Measurements from ENCODE around the gene AADACL4. TPM values are rescaled to one million over a fixed set of nuclear protein-coding genes. Genes with fewer than 3 reads are reported as not detected.

Gene AADACL4
- polyA plus RNA-seq, 1 donor (not counting 4 experiments of a cell fraction or from before 2014, with no cell fraction given) = not detected

GRCh38 chr1:12658531-12659453 is 14.9 kb downstream of the AADACL4 start:
- Histone ChIP-seq H3K4me1 (ENCODE audit: control insufficient read depth, extremely low read depth, insufficient read depth, low read length) (no peaks in the 10 kb centered on the region), H3K27me3 (ENCODE audit: control insufficient read depth, extremely low read depth, insufficient read depth, low read length) (no peaks in the 10 kb centered on the region), H3K79me2 (ENCODE audit: control insufficient read depth, insufficient read depth, low read length) (no peaks in the 10 kb centered on the region), H4K20me1 (ENCODE audit: control insufficient read depth, extremely low read depth, insufficient read depth, low read length) (no peaks in the 10 kb centered on the region), H3K4me2 (ENCODE audit: control insufficient read depth, extremely low read depth, insufficient read depth, low read depth, low read length) (peak overlapping the region; percentile 31), H3K36me3 (ENCODE audit: control insufficient read depth in 2 of 2, extremely low read depth in 1 of 2, insufficient read depth in 2 of 2, low read length in 2 of 2) (no peaks in the 10 kb centered on the region), H2AFZ (ENCODE audit: control insufficient read depth, low read length) (no peak overlapping the region), H3K9me1 (ENCODE audit: control insufficient read depth, extremely low read depth, insufficient read depth, low read length) (no peaks in the 10 kb centered on the region), H3K27ac (ENCODE audit: control insufficient read depth, insufficient read depth, low read length) (no peak overlapping the region), H3K9me3 (ENCODE audit: control insufficient read depth, low read depth, low read length) (no peaks in the 10 kb centered on the region), H3K9ac (ENCODE audit: control insufficient read depth, extremely low read depth, insufficient read depth, low read length) (no peak overlapping the region), H3K4me3 (ENCODE audit: control insufficient read depth in 2 of 3, extremely low read depth in 1 of 3, insufficient read depth in 2 of 3, low read depth in 1 of 3, low read length in 3 of 3) (no peak overlapping the region)
- dilution Hi-C loops (cut with MboI; ENCODE audit: extremely low pct_ligation_motif_present, low sequenced_read_pairs) = no loop called here
- TF ChIP-seq EZH2 (IDR thresholded peaks at IDR 0.05; ENCODE audit: low read length) = no peak
- peak; percentile 86 to 95 (median 95) for TF ChIP-seq CTCF (optimal IDR thresholded peaks at IDR 0.05 in 1 of 3, IDR thresholded peaks at IDR 0.05 in 1 of 3, conservative IDR thresholded peaks at IDR 0.05 in 1 of 3; ENCODE audit: extremely low read depth in 1 of 3, insufficient read depth in 2 of 3, low read length in 3 of 3)
- FAIRE-seq (peak; percentile 98), DNase-seq (ENCODE audit: low read depth, low spot score) (peak; percentile 48)

GRCh38 chr1:12661606-12662219 is 17.8 kb downstream of the AADACL4 start:
- H3K9me1 ChIP-seq (ENCODE audit: control insufficient read depth, extremely low read depth, insufficient read depth, low read length) = no peaks in the 10 kb centered on the region
- no peaks in the 10 kb centered on the region for H3K27me3 ChIP-seq (ENCODE audit: control insufficient read depth, extremely low read depth, insufficient read depth, low read length)
- no peaks in the 10 kb centered on the region for H3K4me1 ChIP-seq (ENCODE audit: control insufficient read depth, extremely low read depth, insufficient read depth, low read length)
- H2AFZ ChIP-seq (ENCODE audit: control insufficient read depth, low read length) = no peak overlapping the region
- H3K4me2 ChIP-seq (ENCODE audit: control insufficient read depth, extremely low read depth, insufficient read depth, low read depth, low read length) = no peak overlapping the region
- dilution Hi-C loops (cut with MboI; ENCODE audit: extremely low pct_ligation_motif_present, low sequenced_read_pairs) = no loop called here
- no peak overlapping the region for H3K27ac ChIP-seq (ENCODE audit: control insufficient read depth, insufficient read depth, low read length)
- no peaks in the 10 kb centered on the region for H4K20me1 ChIP-seq (ENCODE audit: control insufficient read depth, extremely low read depth, insufficient read depth, low read length)
- H3K9me3 ChIP-seq (ENCODE audit: control insufficient read depth, low read depth, low read length) = no peaks in the 10 kb centered on the region
- no peaks in the 10 kb centered on the region for H3K36me3 ChIP-seq (ENCODE audit: control insufficient read depth in 2 of 2, extremely low read depth in 1 of 2, insufficient read depth in 2 of 2, low read length in 2 of 2)
- no peak overlapping the region for H3K9ac ChIP-seq (ENCODE audit: control insufficient read depth, extremely low read depth, insufficient read depth, low read length)
- DNase-seq (ENCODE audit: low read depth, low spot score) (no peak), FAIRE-seq (no peak)
- no peak overlapping the region for H3K4me3 ChIP-seq (ENCODE audit: control insufficient read depth in 2 of 3, extremely low read depth in 1 of 3, insufficient read depth in 2 of 3, low read depth in 1 of 3, low read length in 3 of 3)
- H3K79me2 ChIP-seq (ENCODE audit: control insufficient read depth, insufficient read depth, low read length) = no peaks in the 10 kb centered on the region
- no peak for TF ChIP-seq EZH2 (IDR thresholded peaks at IDR 0.05; ENCODE audit: low read length)
- TF ChIP-seq CTCF (optimal IDR thresholded peaks at IDR 0.05 in 1 of 3, IDR thresholded peaks at IDR 0.05 in 1 of 3, conservative IDR thresholded peaks at IDR 0.05 in 1 of 3; ENCODE audit: extremely low read depth in 1 of 3, insufficient read depth in 2 of 3, low read length in 3 of 3) = no peak

Data from keratinocyte (primary cell).